Psoas muscle (tissue), 8 donors: ENCODE measurements around the gene JMJD1C. TPM values are rescaled to one million over a fixed set of nuclear protein-coding genes. Genes with fewer than 3 reads are reported as not detected.

Source experiments
- ATAC-seq, 4 donors: fragments of 200-7000 bp; cut with Tn5 transposase; one replicate each; pipeline ENCODE4 v1.9.1; 2020; ENCODE audit warnings: moderate library complexity in 3 of 4, mild to moderate bottlenecking in 2 of 4
- DNase-seq, 2 donors: peaks; one replicate each; pipeline ENCODE4 v3.0.0-alpha.2; 2020
- H3K27ac ChIP-seq: fragments of 200-600 bp; one replicate; pipeline ENCODE4 v1.8.0; 2022
- H3K27me3 ChIP-seq, 3 donors: fragments of 200-600 bp in 1 of 3; one replicate each; pipeline versions ENCODE4 v1.6.1 to v1.8.0; 2013 to 2022; ENCODE audit warnings: low read length in 2 of 3, mild to moderate bottlenecking in 2 of 3, moderate library complexity in 1 of 3; ENCODE audit not compliant: insufficient read depth in 3 of 3
- H3K36me3 ChIP-seq, 2 donors: fragments of 200-600 bp in 1 of 2; one replicate each; pipeline versions ENCODE4 v1.6.1 to v1.8.0; 2013 to 2022; ENCODE audit warnings: low read depth in 1 of 2, mild to moderate bottlenecking in 1 of 2, moderate library complexity in 1 of 2; ENCODE audit not compliant: insufficient read depth in 1 of 2
- H3K4me1 ChIP-seq: fragments of 200-600 bp; one replicate; pipeline ENCODE4 v1.8.0; 2022
- H3K4me3 ChIP-seq: fragments of 200-600 bp; one replicate; pipeline ENCODE4 v1.8.0; 2022; ENCODE audit warnings: mild to moderate bottlenecking
- H3K9me3 ChIP-seq: fragments of 200-600 bp; one replicate; pipeline ENCODE4 v1.8.0; 2022
- WGBS, 3 donors: extraction: QIAGEN DNeasy Blood & Tissue Kit; methylation state at CpG; one replicate each; pipeline versions ENCODE4 v1.1.6 to v1.1.7; 2013; 5-methylcytosine and 5-hydroxymethylcytosine counted together
- intact Hi-C, 2 donors: fragments of 100-400 bp; cut with DNase I; formaldehyde crosslinking; loops; one replicate each; pipeline versions ENCODE4 v1.11.0 to v1.14.2; 2022
- polyA plus RNA-seq, 3 donors: library from polyadenylated mRNA; stranded (reverse); fragments of 200-250 nt; gene quantifications; one replicate each; pipeline ENCODE4 v1.2.3, GENCODE V29; 2013
- total RNA-seq, 4 donors: library from RNA; stranded (reverse); fragmentation: NEBNext Ultra II Directional in 2 of 4; extraction: Animal tissue kit (Norgen Biotek cat#: 25700) in 2 of 4; gene quantifications; one replicate each; pipeline versions ENCODE4 v1.2.1 to v1.2.4, GENCODE V29; 2021 to 2023
- TF ChIP-seq, protein P1 (sequence below): fragments of 200-600 bp; IDR thresholded peaks from one replicate; pipeline ENCODE4 v1.8.0; 2022; ENCODE audit warnings: antibody characterized with exemption
- donor health status: healthy with polysubstance abuse.
- donor health status: DM: no; HTN: no; CAD: no; lungs with moderate emphysema.
- donor health status: Bipolar disorder and iron deficiency.
- donor health status: healthy.
- donor health status: DM: yes; HTN: yes; CAD: no.
- donor health status: DM: no; HTN: no; CAD: no.
- donor health status: DM: no; HTN: no; CAD: no.
- donor health status: DM: yes; HTN: yes; CAD: no.

The JMJD1C gene
- total and polyA plus RNA-seq, 7 donors = 17.5 to 74.4 (median 28.8) TPM

DNA sequence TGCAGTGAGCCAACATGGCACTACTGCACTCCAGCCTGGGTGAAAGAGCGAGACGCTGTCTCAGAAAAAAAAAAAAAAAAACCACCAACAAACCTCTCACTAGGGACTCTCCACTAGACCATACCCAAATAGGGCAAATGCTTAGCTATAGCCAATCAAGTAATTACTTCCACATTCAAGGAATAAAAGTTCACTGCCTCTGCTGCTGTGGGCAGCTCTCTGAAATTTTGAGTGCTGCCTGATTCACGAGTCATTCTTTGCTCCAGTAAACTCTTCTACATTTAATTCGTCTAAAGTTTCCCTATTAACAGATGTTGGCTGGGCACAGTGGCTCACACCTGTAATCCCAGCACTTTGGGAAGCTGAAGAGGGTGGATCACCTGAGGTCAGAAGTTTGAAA, 337.3 kb downstream of the JMJD1C start:
- WGBS, 3 donors = 66 to 74% (median 73%) methylated on average over 4 of the region's 4 CpGs
- intact Hi-C loops = no loop called here
- Histone ChIP-seq H3K4me1 (no peaks in the 10 kb centered on the region), H3K36me3 (no peaks in the 10 kb centered on the region), H3K4me3 (no peak overlapping the region), H3K9me3 (no peaks in the 10 kb centered on the region), H3K27me3 (no peaks in the 10 kb centered on the region), H3K27ac (no peak overlapping the region)
- no peak for DNase-seq
- no peak for ATAC-seq
- TF ChIP-seq, protein P1, sequence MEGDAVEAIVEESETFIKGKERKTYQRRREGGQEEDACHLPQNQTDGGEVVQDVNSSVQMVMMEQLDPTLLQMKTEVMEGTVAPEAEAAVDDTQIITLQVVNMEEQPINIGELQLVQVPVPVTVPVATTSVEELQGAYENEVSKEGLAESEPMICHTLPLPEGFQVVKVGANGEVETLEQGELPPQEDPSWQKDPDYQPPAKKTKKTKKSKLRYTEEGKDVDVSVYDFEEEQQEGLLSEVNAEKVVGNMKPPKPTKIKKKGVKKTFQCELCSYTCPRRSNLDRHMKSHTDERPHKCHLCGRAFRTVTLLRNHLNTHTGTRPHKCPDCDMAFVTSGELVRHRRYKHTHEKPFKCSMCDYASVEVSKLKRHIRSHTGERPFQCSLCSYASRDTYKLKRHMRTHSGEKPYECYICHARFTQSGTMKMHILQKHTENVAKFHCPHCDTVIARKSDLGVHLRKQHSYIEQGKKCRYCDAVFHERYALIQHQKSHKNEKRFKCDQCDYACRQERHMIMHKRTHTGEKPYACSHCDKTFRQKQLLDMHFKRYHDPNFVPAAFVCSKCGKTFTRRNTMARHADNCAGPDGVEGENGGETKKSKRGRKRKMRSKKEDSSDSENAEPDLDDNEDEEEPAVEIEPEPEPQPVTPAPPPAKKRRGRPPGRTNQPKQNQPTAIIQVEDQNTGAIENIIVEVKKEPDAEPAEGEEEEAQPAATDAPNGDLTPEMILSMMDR = no peak

GRCh38 chr10:63125459-63125858, 340.3 kb downstream of the JMJD1C start:
- Histone ChIP-seq H3K27ac (no peak overlapping the region), H3K9me3 (no peaks in the 10 kb centered on the region), H3K27me3 (no peaks in the 10 kb centered on the region), H3K4me1 (no peaks in the 10 kb centered on the region), H3K36me3 (no peaks in the 10 kb centered on the region), H3K4me3 (no peak overlapping the region)
- DNase-seq (no peak), ATAC-seq (no peak)
- intact Hi-C loops = no loop called here
- TF ChIP-seq, protein P1 = no peak
- 80 to 85% (median 82%) methylated on average over 2 of the region's 2 CpGs for WGBS, 3 donors

DNA sequence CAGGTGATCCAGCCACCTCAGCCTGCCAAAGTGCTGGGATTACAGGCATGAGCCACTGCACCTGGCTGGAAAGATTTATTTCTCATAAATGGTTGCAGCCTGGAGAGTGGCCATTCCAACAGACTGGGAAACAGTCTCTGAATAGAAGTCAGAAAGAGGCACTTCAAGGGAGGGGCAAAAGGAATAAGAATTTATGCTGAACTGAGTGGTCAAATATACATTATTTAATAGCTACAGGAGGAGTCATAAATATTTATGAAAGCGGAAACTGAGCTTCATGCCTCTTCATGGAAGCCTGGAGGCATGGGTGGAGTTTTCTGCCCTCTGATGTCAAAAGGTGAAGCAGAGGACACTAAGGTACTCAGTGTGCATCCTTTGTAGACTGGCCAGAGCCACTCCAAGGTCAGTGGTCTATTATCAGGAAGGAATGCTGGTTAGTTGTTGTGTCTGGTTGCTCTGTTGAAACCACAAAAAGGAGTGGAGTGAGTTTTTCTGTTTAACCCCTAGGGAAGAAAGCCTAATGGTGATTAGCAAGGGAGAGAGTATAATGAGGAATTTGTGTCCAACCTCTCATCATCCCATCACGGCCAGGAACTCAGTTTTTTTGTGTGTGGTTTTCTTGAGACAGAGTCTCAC, 341.9 kb downstream of the JMJD1C start:
- intact Hi-C loops = no loop called here
- 84 to 91% (median 90%) methylated on average over 2 of the region's 2 CpGs for WGBS, 3 donors
- Histone ChIP-seq H3K4me3 (no peak overlapping the region), H3K27ac (no peak overlapping the region), H3K27me3 (no peaks in the 10 kb centered on the region), H3K4me1 (no peaks in the 10 kb centered on the region), H3K9me3 (no peaks in the 10 kb centered on the region), H3K36me3 (no peaks in the 10 kb centered on the region)
- ATAC-seq (no peak), DNase-seq (no peak)
- TF ChIP-seq, protein P1 = no peak

DNA sequence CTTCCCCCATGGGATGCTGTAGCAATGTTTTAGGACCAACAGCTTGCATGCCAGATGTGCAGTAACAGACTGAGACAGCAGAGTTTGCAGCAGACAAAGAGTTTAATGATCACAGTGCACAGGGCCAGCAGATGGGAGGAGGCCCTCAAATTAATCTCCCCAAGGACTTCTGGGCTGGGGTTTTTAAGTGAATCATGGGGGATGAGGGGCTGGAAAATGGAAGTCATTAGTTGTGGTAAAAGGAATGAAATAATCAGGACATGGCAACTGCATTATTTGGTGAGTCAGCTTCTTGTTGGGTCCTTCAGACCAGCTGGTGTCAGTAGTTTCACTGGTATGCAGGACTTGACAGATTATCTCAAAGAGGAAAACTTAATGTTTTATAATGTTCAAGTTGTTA, 345.2 kb downstream of the JMJD1C start:
- H3K4me3 ChIP-seq = no peak overlapping the region
- DNase-seq (peak in 1 of 2 donors; percentile 27), ATAC-seq (no peak)
- H3K27ac ChIP-seq = no peak overlapping the region
- TF ChIP-seq, protein P1 = no peak
- intact Hi-C loops = no loop called here
- no peaks in the 10 kb centered on the region for H3K36me3 ChIP-seq
- H3K4me1 ChIP-seq = peaks cover 10% of the 10 kb centered on the region
- no peaks in the 10 kb centered on the region for H3K9me3 ChIP-seq
- no peaks in the 10 kb centered on the region for H3K27me3 ChIP-seq

DNA sequence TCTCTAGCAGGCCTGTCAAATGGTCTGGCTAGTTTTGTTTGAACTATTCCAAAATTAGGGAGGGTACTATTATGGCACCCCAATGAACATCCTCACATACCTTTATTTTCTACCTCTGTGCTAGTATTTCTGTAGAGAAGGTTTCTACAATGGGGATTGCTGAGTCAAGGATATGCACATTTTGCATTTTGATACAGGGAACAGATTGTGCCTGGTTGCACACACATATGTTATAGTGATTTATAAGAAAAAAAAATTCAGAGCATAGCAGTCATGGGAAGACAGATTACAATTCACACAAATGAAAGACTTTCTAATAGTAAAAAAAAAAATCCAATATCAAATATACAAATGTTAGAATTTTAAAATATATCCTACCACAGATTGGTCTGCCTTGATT, 346.7 kb downstream of the JMJD1C start:
- TF ChIP-seq, protein P1 = no peak
- DNase-seq = no peak
- no peak overlapping the region for H3K4me3 ChIP-seq
- H3K27me3 ChIP-seq = no peaks in the 10 kb centered on the region
- H3K9me3 ChIP-seq = no peaks in the 10 kb centered on the region
- intact Hi-C loops = no loop called here
- peaks cover 24% of the 10 kb centered on the region for H3K4me1 ChIP-seq
- H3K36me3 ChIP-seq = no peaks in the 10 kb centered on the region
- ATAC-seq = no peak
- H3K27ac ChIP-seq = no peak overlapping the region
